ENCODE measurements around the gene FSHR. TPM values are rescaled to one million over a fixed set of nuclear protein-coding genes. Genes with fewer than 3 reads are reported as not detected.
A peak's percentile ranks its signal among the peaks of the same experiment; 100 is the strongest.

The FSHR gene
- total and polyA plus RNA-seq, 2 experiments from 2014 or later: not detected

DNA sequence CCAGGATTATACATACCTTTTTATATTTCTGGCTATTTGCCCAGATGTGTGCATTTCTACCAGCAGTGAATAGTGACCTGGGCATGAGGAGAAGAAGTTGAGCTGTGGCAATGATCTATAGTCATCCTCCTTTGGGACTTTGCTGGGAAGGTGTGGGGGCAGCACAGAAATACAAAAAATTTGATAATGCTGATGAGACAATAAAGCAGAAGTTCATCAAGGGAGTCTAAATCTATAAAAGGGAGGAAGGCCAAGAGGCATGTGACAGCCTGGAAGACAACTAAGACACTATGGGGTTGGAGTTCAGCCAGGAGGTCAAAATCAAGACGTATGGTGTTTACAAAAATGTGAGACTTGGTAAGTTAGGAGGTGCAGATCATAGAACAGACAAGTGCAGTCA, 52.2 kb downstream of the FSHR start (continued):
- TF ChIP-seq CREB1 (CRISPR knock-in tag; IDR thresholded peaks at IDR 0.05; ENCODE audit: low read depth) (no peak), POLR2AphosphoS5 (IDR thresholded peaks at IDR 0.05; ENCODE audit: low read depth) (no peak), EZH2 (IDR thresholded peaks at IDR 0.05; ENCODE audit: low read depth, unreplicated experiment) (no peak), JUNB (IDR thresholded peaks at IDR 0.05; ENCODE audit: unreplicated experiment) (no peak)

GRCh38 chr2:49080681-49081080, 73.6 kb downstream of the FSHR start:
- H3K27me3 Mint-ChIP-seq (ENCODE audit: insufficient read depth, low read depth, poor library complexity): peaks cover 2% of the 10 kb centered on the region
- Histone ChIP-seq H3K79me2 (replicated peaks; ENCODE audit: insufficient read depth) (no peaks in the 10 kb centered on the region), H2AFZ (no peak overlapping the region; the same call in 1 of the 2 replicates), H3K9me2 (ENCODE audit: insufficient read depth) (no peaks in the 10 kb centered on the region), H3K36me3 (ENCODE audit: insufficient read depth) (no peaks in the 10 kb centered on the region), H4K20me1 (replicated peaks; ENCODE audit: insufficient read depth) (no peaks in the 10 kb centered on the region), H3F3A (replicated peaks; ENCODE audit: low read depth) (no peaks in the 10 kb centered on the region), H3K4me3 (no peak overlapping the region), H3K27me3 (ENCODE audit: insufficient read depth) (no peaks in the 10 kb centered on the region), H3K27ac (ENCODE audit: low read depth) (no peak overlapping the region), H3K4me1 (ENCODE audit: insufficient read depth) (no peaks in the 10 kb centered on the region), H3K4me2 (no peak overlapping the region)
- DNase-seq (ENCODE audit: low spot score) (peak; percentile 28), ATAC-seq (peak; percentile 82)
- no peak overlapping the region for H3K27ac Mint-ChIP-seq
- no peak for TF ChIP-seq CREB1 (CRISPR knock-in tag; IDR thresholded peaks at IDR 0.05; ENCODE audit: low read depth)
- H3K9me3 Mint-ChIP-seq: peaks cover 23% of the 10 kb centered on the region
- peaks cover 17% of the 10 kb centered on the region; the same call in 2 of the 3 replicates for H3K36me3 Mint-ChIP-seq (ENCODE audit: low read depth)
- peaks cover 5% of the 10 kb centered on the region; the same call in 2 of the 3 replicates for H3K4me1 Mint-ChIP-seq
- H3K4me3 Mint-ChIP-seq: no peak overlapping the region

DNA sequence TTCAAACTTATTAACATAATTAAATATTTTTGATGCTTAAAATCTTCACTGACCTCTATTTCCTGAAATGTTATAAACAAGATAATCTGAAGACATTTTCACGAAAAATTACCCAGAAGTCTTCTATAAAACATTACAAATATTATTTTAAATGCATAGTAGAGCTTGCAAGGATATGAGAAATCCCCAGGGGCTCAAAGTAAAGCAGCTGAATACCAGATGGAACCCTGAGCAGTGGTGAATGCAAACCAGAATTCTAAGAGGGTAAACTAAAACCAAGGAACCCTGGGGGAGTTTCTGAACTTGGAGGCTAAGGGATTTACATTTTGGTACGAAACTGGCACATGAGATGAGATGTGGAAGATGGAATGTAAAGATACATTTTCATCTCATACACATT, 83.6 kb downstream of the FSHR start:
- Histone ChIP-seq H3K9me2 (ENCODE audit: insufficient read depth) (no peaks in the 10 kb centered on the region), H3F3A (replicated peaks; ENCODE audit: low read depth) (no peaks in the 10 kb centered on the region), H3K4me3 (no peak overlapping the region), H3K36me3 (ENCODE audit: insufficient read depth) (no peaks in the 10 kb centered on the region; the same call in 1 of the 2 replicates), H3K79me2 (replicated peaks; ENCODE audit: insufficient read depth) (no peaks in the 10 kb centered on the region), H3K4me2 (no peak overlapping the region), H3K4me1 (ENCODE audit: insufficient read depth) (no peaks in the 10 kb centered on the region), H4K20me1 (replicated peaks; ENCODE audit: insufficient read depth) (no peaks in the 10 kb centered on the region), H3K27me3 (ENCODE audit: insufficient read depth) (no peaks in the 10 kb centered on the region), H2AFZ (no peak overlapping the region), H3K27ac (ENCODE audit: low read depth) (no peak overlapping the region)
- Mint-ChIP-seq H3K36me3 (ENCODE audit: low read depth) (peaks cover 3% of the 10 kb centered on the region; the same call in 1 of the 3 replicates), H3K4me3 (no peak overlapping the region), H3K4me1 (no peaks in the 10 kb centered on the region), H3K27ac (no peak overlapping the region), H3K9me3 (peaks cover 13% of the 10 kb centered on the region), H3K27me3 (ENCODE audit: insufficient read depth, low read depth, poor library complexity) (no peaks in the 10 kb centered on the region)
- ATAC-seq (no peak), DNase-seq (ENCODE audit: low spot score) (no peak)
- TF ChIP-seq, protein P1, sequence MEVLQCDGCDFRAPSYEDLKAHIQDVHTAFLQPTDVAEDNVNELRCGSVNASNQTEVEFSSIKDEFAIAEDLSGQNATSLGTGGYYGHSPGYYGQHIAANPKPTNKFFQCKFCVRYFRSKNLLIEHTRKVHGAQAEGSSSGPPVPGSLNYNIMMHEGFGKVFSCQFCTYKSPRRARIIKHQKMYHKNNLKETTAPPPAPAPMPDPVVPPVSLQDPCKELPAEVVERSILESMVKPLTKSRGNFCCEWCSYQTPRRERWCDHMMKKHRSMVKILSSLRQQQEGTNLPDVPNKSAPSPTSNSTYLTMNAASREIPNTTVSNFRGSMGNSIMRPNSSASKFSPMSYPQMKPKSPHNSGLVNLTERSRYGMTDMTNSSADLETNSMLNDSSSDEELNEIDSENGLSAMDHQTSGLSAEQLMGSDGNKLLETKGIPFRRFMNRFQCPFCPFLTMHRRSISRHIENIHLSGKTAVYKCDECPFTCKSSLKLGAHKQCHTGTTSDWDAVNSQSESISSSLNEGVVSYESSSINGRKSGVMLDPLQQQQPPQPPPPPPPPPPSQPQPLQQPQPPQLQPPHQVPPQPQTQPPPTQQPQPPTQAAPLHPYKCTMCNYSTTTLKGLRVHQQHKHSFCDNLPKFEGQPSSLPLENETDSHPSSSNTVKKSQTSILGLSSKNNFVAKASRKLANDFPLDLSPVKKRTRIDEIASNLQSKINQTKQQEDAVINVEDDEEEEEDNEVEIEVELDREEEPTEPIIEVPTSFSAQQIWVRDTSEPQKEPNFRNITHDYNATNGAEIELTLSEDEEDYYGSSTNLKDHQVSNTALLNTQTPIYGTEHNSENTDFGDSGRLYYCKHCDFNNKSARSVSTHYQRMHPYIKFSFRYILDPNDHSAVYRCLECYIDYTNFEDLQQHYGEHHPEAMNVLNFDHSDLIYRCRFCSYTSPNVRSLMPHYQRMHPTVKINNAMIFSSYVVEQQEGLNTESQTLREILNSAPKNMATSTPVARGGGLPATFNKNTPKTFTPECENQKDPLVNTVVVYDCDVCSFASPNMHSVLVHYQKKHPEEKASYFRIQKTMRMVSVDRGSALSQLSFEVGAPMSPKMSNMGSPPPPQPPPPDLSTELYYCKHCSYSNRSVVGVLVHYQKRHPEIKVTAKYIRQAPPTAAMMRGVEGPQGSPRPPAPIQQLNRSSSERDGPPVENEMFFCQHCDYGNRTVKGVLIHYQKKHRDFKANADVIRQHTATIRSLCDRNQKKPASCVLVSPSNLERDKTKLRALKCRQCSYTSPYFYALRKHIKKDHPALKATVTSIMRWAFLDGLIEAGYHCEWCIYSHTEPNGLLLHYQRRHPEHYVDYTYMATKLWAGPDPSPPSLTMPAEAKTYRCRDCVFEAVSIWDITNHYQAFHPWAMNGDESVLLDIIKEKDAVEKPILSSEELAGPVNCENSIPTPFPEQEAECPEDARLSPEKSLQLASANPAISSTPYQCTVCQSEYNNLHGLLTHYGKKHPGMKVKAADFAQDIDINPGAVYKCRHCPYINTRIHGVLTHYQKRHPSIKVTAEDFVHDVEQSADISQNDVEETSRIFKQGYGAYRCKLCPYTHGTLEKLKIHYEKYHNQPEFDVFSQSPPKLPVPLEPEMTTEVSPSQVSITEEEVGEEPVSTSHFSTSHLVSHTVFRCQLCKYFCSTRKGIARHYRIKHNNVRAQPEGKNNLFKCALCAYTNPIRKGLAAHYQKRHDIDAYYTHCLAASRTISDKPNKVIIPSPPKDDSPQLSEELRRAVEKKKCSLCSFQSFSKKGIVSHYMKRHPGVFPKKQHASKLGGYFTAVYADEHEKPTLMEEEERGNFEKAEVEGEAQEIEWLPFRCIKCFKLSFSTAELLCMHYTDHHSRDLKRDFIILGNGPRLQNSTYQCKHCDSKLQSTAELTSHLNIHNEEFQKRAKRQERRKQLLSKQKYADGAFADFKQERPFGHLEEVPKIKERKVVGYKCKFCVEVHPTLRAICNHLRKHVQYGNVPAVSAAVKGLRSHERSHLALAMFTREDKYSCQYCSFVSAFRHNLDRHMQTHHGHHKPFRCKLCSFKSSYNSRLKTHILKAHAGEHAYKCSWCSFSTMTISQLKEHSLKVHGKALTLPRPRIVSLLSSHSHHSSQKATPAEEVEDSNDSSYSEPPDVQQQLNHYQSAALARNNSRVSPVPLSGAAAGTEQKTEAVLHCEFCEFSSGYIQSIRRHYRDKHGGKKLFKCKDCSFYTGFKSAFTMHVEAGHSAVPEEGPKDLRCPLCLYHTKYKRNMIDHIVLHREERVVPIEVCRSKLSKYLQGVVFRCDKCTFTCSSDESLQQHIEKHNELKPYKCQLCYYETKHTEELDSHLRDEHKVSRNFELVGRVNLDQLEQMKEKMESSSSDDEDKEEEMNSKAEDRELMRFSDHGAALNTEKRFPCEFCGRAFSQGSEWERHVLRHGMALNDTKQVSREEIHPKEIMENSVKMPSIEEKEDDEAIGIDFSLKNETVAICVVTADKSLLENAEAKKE (CRISPR knock-in tag; IDR thresholded peaks at IDR 0.05): no peak
- no peak for TF ChIP-seq CTCF (conservative IDR thresholded peaks at IDR 0.05; ENCODE audit: low read depth in 2 of 2)
- no peak for TF ChIP-seq ZNF114 (CRISPR knock-in tag; IDR thresholded peaks at IDR 0.05)
- no peak for TF ChIP-seq POLR2AphosphoS5 (IDR thresholded peaks at IDR 0.05; ENCODE audit: low read depth)
- no peak for TF ChIP-seq EZH2phosphoT487 (IDR thresholded peaks at IDR 0.05; ENCODE audit: unreplicated experiment)
- no peak for TF ChIP-seq ZNF331 (CRISPR knock-in tag; IDR thresholded peaks at IDR 0.05; ENCODE audit: low read depth)
- TF ChIP-seq STAT1 (IDR thresholded peaks at IDR 0.05; ENCODE audit: unreplicated experiment): no peak
